Suppressor macrophage treated with lipopolysaccharide for 1 hour (primary cell): ENCODE data around the gene GRIK4.

Experiments
- DNase-seq, 3 donors: peaks; one replicate each; pipeline ENCODE4 v3.0.0-alpha.2; 2020 to 2022

GRIK4 gene

GRCh38 chr11:120681434-120682331, 170.1 kb downstream of the GRIK4 start:
- DNase-seq, result no peak

GRCh38 chr11:120682332-120682649, 170.7 kb downstream of the GRIK4 start:
- no peak for DNase-seq

DNA sequence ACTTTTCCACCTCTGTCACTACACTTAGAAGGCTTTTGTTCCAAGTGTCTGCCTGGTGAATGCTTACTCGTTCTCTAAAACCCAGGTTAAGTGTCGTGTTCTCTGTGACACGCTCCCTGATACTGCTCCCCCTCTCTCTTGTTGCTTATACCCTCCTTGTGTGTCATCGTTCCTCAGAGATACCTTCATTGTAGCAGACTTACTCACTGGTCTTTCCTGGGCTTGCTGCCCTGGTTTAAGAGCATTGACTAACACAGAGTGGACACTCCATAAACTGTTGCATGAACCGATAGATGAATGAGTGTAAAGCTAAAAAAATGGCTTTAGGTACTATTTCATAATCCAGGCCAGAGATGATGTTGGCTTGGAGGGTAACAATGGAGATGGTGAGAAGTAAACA, 171.3 kb downstream of the GRIK4 start:
- DNase-seq, result no peak

DNA sequence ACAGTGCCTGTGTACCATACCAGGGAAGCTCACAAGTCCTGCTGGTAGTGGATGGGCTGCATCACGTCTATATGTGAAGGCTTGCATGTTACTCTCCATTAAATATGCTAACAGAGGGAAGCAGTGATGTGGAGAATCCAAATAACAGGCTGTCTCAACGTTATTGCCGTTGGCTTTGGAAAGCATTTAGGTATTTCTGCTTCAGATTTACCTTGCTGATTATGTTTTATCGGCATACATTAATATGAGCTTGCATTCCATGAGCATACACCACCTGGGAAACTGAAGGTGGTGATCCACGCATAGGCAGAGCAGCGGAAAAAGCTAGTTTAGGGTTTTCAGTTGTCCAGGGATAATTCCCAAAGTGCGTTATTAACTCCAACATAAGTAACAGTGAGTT, 175.0 kb downstream of the GRIK4 start:
- DNase-seq, result no peak

DNA sequence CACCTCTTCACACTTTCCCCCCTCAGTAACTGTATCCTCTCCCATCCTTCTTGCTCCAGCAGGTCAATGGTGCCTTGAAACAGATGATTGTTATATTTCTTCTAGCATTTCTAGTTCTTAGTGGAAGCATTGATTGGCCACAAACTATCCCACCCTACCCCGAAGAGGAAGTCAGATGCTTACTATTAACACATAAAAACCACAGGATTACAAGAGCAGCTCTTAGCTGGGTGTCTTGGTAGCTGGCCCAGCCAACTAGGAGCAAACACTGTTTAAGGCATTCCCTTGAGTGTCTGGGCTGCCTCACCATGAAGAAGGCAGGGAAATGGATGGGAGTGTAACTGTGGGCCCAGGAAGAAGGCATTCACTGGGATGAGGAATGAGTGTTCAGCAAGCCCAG, 176.6 kb downstream of the GRIK4 start:
- peak; percentile 15 to 42 (median 25) for DNase-seq

- DNase-seq, result no peak
Measured at GRCh38 chr11:120689596-120690275, 178.2 kb downstream of the GRIK4 start.

GRCh38 chr11:120690406-120690805, 178.9 kb downstream of the GRIK4 start:
- no peak for DNase-seq

- no peak for DNase-seq
Measured at GRCh38 chr11:120694726-120695125, 183.2 kb downstream of the GRIK4 start.

- no peak for DNase-seq
Measured at GRCh38 chr11:120695426-120695825, 183.9 kb downstream of the GRIK4 start.

DNA sequence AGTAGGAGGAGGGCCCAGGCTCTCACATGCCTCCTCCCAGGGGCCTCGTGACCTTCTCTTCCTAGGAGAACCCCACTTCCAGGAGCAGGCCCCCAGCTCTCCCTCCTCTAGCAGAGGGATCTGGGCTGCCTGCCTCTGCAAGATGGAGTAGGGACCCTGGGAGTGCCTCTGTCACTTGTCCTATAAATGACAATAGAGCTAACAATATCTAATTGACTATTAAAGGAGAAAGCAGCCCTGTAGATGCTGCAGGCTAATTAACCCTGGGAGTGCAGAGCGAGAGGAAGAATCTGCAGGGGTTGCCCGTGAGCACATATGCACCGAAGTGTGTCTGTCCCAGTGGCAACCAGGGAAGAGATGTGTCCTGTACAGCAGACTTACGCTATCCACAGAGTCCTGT, 184.4 kb downstream of the GRIK4 start:
- no peak for DNase-seq

DNA sequence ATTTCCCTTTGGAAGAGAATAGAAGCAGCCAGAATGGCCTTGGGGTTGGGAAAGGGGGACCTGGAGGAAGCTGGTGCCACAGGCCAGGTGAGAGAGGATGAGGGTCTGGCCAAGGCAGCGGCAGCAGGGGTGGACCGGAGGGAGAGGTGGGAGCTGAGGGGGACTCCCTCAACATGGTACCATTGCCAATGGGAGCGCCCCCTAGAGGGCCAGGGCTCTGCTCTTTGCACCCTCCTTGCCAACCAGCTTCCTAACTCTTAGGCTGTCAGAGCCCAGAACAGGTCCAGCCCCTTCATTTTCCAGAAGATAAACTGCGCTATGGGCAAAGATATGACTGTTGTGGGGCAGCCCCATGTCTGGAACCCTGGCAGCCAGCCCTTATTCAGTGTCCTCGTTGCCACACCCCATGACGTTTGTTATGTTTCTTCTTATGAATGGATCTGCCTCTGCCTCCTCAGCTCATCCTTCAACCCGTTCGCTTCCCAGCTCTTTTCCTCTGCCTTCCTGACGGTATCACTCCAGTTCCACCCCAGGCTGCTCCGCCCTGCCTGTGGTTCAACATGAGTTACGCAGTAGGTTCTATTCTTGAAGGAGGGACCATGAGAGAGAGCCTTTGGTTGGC, 185.2 kb downstream of the GRIK4 start:
- peak in 1 of 3 donors; percentile 6 for DNase-seq

DNA sequence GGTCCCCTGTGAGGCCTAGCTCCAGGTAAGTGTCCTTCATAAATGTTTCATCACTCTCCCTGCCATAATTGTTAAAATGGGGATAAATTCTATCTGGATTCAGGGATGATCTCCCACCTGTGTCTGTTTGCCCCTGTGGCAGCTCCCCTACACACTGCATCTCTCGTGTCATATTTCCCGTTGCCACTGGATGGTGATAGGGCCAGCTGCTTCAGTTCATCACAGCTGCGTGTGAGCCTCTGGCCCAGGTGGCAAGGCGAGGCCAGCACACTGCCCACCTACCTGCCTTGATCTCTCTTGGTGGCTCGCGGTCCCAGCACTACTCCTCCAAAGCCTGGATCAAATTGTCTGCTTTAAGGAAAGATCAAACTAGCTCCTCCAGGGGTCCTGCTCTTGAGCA, 187.4 kb downstream of the GRIK4 start:
- DNase-seq, result no peak

GRCh38 chr11:120702656-120703055, 191.1 kb downstream of the GRIK4 start:
- DNase-seq, result no peak

DNA sequence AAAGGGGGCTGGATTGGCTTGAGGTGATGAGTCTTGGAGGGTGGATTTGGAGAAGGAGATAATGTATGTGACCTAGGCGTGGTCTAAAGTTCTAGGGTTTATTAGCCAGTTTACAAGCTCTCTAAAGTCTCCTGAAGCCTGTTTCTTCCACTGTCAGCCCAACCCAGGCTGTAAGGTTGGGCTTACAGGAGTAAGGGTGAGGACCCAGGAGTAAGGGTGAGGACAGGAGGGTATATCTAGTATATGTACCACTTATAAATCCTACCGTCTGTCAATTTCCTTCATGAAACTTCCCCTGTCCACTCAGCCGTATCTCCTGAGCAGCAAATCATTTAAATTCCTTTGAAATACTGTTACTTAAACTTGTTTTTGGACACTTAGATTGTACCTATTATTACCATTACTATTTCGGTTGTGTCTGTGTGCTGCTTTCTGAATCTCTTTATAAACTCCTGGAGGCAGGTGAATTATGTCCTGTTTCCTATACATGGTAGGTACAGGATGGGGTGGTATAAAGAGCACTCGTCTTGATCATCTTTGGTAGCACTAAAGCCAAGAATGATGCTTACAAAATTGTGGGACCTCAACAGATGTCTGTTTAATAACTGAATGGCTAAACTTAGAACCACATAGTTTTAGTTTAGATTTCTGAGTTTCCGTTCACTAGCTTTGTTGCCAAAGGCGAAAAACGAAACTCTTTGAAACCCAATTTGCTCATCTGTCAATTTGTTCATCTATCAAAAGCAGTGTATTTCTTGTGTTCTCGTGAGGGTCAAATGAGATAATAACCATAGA, 192.0 kb downstream of the GRIK4 start:
- no peak for DNase-seq

- no peak for DNase-seq
Measured at GRCh38 chr11:120704256-120704750, 192.8 kb downstream of the GRIK4 start.

- DNase-seq, result no peak
Measured at GRCh38 chr11:120706257-120706656, 194.7 kb downstream of the GRIK4 start.

DNA sequence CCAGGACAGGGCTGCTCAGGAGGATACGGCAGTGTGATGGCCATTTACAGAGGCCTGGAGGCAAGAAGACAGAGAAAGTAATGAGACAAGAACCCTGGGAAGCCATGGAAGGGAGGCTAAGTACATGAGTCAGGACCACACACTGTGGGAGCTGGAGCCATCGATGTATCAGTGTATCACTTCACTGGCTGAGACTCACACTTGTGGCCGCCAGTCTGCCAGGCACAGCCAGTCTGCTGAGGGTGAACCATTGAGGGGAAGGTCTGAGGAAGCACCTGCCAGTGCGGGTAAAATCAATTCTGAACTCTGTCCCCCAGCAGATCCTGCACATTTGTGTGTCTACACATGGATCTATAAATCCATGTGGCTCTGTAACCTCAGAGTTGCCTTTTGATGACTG, 195.6 kb downstream of the GRIK4 start:
- no peak for DNase-seq

DNA sequence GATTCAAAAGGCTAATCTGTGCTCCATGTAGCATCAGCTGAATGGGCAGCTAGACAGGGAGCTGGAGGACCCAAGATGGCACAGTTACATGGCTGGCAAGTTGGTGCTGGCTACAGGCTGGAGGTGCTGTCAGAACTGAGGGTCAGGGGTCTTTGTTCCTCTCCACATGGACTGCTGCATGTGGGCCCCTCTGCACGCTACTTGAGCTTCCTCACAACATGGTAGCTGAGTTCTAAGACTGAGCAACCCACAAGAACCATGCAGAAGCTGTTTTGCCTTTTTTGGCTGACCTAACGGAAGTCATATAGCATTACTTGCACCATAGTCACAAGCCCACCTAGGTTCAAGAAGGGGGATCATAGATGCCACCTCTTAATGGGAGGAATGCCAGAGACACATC, 196.1 kb downstream of the GRIK4 start:
- DNase-seq, result no peak

DNA sequence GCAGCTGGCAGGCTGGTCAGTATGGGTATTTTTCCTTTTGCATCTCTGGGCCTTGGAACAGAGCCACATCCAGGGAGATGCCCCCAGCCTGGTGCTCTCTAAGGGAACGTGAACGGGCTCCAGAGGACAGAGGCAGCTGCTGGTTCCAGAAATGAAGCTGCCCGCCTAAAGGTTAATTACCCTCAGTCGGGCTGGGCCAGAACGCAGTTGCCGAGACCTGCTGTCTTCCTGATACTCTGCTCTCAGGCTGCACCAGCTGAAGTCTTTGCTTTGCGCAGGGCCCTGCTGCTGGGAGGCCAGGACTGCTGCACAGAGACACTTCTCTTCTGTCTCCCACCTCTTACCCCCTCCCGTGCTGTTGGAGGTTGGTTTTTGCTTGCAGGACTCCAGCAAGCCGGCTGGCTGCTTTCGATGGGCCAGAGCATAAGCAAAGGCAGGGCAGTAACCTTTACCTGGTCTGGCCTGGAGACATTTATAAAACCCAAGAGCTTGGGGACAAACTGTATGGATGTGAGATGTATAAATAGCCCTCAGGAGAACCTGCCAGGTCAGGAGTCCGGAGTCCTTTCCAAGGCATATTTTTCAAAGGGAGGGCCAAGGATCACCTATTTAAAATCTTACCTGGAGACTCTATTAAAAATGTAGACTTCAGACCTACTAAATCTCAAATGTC, 197.1 kb downstream of the GRIK4 start:
- DNase-seq, result no peak

DNA sequence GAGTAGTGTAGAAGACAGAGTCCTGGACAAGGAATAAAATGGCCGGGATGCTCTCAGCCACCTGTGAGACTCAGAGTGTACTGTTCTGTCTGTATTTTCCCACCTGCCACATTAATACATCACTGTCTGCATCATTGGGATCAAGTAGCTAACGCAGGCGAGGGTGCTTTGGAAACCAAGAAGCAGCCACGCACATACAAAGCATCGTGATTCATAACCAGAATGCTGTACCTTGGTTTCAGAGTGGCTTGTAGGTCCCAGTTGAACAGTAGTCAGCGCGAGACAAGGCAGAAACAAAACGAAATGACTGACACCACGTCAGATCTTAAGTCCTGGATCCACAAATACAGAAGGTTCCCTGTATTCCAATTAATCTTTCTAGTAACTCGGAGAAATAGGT, 198.3 kb downstream of the GRIK4 start:
- DNase-seq, result no peak

DNA sequence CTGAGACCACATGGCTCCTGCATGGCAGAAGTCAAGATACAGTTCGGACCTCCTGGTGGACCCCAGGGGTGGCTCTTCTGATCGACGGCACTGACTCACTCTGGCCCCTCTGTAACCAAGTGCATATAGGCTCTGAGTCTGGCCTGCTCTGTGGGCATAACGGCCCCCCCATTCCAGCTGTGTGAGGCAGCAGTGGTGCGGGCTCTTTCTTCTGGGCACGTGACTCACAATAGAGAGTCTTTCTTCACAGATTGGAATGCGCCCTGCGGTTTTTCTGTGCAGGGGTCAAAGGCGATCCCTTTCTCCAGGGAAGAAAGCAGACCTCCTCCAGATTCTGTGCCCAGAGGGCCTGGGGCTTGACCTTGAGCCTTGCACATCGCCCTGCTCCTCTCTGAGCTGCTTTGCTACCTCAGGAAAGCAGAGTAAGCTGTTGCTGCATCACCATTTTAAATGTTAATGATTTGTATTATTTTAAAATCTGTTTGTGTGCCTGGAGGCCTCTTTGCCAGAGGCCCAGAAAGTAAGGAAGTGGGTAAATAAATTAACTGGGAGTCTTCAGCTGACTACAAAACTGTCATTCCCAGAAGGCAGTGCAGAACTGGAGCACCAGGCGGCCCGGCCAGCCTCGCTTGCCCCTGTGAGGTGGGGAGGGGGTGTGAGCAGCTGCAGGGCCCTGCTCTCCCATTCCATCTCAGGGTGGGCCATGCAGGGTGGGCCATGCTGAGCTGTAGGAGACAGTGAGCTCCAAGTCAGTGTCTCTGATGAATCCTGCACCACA, 199.0 kb downstream of the GRIK4 start:
- DNase-seq, result no peak

DNA sequence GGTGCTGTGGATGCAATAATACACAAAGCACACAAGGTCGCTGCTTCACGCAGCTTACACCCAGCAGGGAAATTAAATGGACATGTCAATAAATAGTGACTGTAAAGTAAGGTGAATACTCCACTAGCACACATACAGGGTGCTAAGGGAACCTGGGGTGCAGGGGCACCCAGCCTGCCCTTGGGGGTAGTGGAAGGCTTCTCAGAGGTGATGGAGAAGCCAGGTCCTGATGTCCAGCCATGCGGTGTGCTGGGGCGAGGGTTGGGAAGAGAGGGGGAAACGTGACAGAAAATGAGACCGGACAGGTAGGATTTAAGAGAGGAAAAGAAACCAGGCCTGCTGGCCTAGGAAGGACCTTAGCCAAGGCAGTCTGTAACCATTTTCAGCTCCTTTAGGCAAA, 200.5 kb downstream of the GRIK4 start:
- DNase-seq, result no peak
